BLaER1 treated with 17β-estradiol and CSF1 and Interleukin-3, amounts not matched to agents 10 nM and 100 nM (cell line): Measurements from ENCODE around the gene PDE6D.

Experiments used
- H3K27ac ChIP-seq, 11 experiments: shearing (Covaris generic); formaldehyde crosslinking; 2 replicates each; pipeline ENCODE4 v1.8.1; 2022
- H3K27me3 ChIP-seq, 11 experiments: shearing (Covaris generic); formaldehyde crosslinking; 2 replicates each; pipeline ENCODE4 v1.8.1; 2022
- H3K36me3 ChIP-seq, 11 experiments: shearing (Covaris generic); formaldehyde crosslinking; 2 replicates each; pipeline ENCODE4 v1.8.1; 2022
- H3K4me1 ChIP-seq, 10 experiments: shearing (Covaris generic); formaldehyde crosslinking; 2 replicates each; pipeline ENCODE4 v1.8.1; 2022
- H3K4me2 ChIP-seq, 11 experiments: shearing (Covaris generic); formaldehyde crosslinking; 2 replicates each; pipeline ENCODE4 v1.8.1; 2022
- H3K4me3 ChIP-seq, 10 experiments: shearing (Covaris generic); formaldehyde crosslinking; 2 replicates each; pipeline ENCODE4 v1.8.1; 2022
- H3K9ac ChIP-seq, 11 experiments: shearing (Covaris generic); formaldehyde crosslinking; 2 replicates each; pipeline ENCODE4 v1.8.1; 2022
- H3K9me3 ChIP-seq, 11 experiments: shearing (Covaris generic); formaldehyde crosslinking; replicated peaks in 1 of 11; 2 replicates each; pipeline ENCODE4 v1.8.1; 2022
- H4K20me1 ChIP-seq, 11 experiments: shearing (Covaris generic); formaldehyde crosslinking; 2 replicates each; pipeline ENCODE4 v1.8.1; 2022
- Cebpa-rat ChIP-seq, 11 experiments: shearing (Covaris generic); IDR thresholded peaks; 2 replicates each; pipeline ENCODE4 v1.8.1; 2022

PDE6D gene

DNA sequence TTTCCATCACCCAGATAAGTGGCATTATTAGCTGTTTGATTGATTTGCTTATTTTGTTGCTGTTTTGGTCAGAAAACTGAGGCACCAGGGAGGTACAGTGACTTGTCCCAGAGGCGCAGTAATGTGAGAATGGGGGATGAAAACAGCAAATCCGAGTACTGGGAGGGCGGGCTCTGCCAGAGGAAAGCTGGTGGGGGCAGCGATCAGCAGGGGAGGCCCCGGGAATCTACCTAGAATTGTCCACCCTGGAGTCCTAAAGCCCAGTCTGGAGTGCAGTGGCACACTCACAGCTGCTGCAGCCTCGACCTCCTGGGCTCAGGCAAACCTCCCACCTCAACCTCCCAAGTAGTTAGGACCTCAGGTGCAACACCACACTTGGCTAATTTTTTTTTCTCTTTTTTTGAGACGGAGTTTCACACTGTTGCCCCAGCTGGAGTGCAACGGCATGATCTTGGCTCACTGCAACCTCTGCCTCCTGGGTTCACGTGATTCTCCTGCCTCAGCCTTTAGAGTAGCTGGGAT, 89.8 kb downstream of the PDE6D start:
- TF ChIP-seq Cebpa-rat (IDR thresholded peaks at IDR 0.05): no peak
- Histone ChIP-seq H3K9me3 (no peaks in the 10 kb centered on the region), H4K20me1 (no peaks in the 10 kb centered on the region), H3K36me3 (no peaks in the 10 kb centered on the region), H3K9ac (no peak overlapping the region), H3K4me1 (peaks cover 27 to 58% (median 44%) of the 10 kb centered on the region in 10 experiments), H3K27me3 (no peaks in the 10 kb centered on the region), H3K27ac (no peak overlapping the region), H3K4me3 (no peak overlapping the region), H3K4me2 (no peak overlapping the region)

DNA sequence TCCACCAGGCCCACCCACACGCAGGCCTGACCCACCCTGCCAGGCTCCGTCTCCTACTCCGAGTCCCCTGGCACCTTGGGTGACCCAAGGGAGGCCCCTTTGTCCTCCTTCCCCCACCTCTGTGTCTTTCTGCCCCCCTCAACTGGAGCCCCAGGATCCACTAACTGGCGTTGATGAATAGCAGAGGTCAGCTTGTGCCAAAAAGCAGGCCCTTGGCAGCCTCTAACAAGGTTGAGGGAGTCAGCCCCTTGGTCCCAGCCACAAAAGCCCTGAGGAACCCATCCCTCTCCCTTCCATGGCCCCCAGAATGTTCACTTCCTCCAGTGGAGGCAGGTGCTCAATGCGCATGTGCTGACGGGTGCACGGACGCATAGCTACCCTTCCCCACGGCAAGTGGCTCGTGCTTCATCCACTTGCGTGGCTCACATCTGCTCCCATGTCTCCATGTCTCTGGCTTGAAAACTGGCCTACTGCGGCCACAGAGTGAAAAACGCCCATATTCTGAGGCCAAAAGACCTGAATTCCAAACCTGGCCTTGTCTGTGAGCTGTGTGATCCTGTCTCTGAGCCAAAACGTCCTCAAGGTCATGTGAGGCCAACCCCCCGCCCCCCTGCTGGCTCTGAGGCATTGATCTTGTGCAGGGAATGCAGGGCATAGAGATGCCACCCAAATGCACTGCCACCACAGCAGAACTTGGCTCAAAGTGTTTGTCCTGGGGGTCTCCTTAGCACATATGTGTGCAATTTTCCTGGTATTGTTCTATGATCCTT, 91.8 kb downstream of the PDE6D start:
- Histone ChIP-seq H4K20me1 (no peaks in the 10 kb centered on the region), H3K27ac (peak overlapping the region in 2 of 11 experiments; percentile 83 to 99; a peak in 3 of 22 replicates), H3K4me1 (peaks cover 47 to 76% (median 64%) of the 10 kb centered on the region in 10 experiments), H3K4me3 (no peak overlapping the region), H3K4me2 (peak overlapping the region in 6 of 11 experiments; percentile 1 to 99 (median 58); a peak in 7 of 22 replicates), H3K36me3 (no peaks in the 10 kb centered on the region), H3K9ac (0 out of 22 replicates have a peak overlapping the region, but pooled peaks of 3 of the 11 experiments have one; percentile 12 to 96 (median 41)), H3K9me3 (no peaks in the 10 kb centered on the region), H3K27me3 (no peaks in the 10 kb centered on the region)
- no peak for TF ChIP-seq Cebpa-rat (IDR thresholded peaks at IDR 0.05)

DNA sequence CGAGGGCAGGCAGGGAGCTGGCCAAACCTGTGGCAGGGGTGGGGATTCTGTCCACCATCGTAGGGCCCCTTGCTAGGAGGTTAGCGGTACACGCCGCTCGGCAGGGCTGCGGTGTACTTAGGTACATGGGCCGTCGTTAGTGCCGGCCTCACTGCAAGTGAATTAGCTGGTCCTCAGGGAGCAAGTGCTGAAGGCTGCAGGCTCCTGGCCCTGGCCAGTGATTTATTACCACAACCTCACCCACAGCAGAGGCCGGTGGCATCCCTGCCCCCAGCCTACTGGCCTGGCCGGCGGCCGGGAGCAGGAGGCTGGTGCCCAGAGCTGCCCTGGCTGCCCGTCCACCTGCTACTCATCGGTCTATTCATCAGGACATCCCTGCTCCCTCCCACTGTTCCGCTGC, 92.4 kb downstream of the PDE6D start:
- H3K9ac ChIP-seq: peak overlapping the region in 4 of 11 experiments; percentile 12 to 96 (median 22); a peak in 1 of 22 replicates

DNA sequence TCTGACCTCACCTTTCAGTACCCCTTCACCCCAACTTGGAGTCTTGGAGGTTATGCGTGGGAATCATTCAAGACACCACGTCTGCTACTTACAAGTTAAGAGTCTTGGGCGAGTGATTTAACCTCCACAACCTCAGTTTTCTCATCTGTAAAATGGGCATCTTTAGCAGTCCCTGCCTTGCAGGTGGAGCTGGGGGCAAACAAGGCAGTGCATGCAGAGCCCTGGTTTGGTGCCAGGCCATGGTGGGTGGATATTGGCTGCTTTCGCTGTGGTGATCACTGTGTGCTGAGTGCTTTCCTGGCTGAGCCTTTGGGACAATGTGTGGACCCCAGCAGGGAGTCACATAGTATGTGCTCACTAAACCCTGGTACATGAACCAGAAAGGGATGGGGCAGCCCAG, 93.1 kb downstream of the PDE6D start:
- Histone ChIP-seq H3K4me3 (peak overlapping the region in 4 of 10 experiments; percentile 37 to 59 (median 46); a peak in 3 of 20 replicates), H3K9ac (peak overlapping the region in 8 of 11 experiments; percentile 63 to 98 (median 96); a peak in 15 of 22 replicates), H3K4me1 (peaks cover 51 to 79% (median 67%) of the 10 kb centered on the region in 10 experiments), H3K9me3 (no peaks in the 10 kb centered on the region), H3K36me3 (no peaks in the 10 kb centered on the region), H3K4me2 (peak overlapping the region in 9 of 11 experiments; percentile 75 to 100 (median 87); a peak in 18 of 22 replicates), H3K27me3 (no peaks in the 10 kb centered on the region), H3K27ac (peak overlapping the region in 9 of 11 experiments; percentile 60 to 100 (median 98); a peak in 17 of 22 replicates), H4K20me1 (no peaks in the 10 kb centered on the region)
- no peak for TF ChIP-seq Cebpa-rat (IDR thresholded peaks at IDR 0.05)

More for the DNA sequence above, 92.4 kb downstream of the PDE6D start:
- no peaks in the 10 kb centered on the region for H3K9me3 ChIP-seq
- H3K27ac ChIP-seq: peak overlapping the region in 2 of 11 experiments; percentile 83 to 99; a peak in 5 of 22 replicates
- no peaks in the 10 kb centered on the region for H3K27me3 ChIP-seq
- H3K4me3 ChIP-seq: no peak overlapping the region
- peaks cover 53 to 80% (median 68%) of the 10 kb centered on the region in 10 experiments for H3K4me1 ChIP-seq
- peak overlapping the region in 5 of 11 experiments; percentile 1 to 99 (median 86); a peak in 8 of 22 replicates for H3K4me2 ChIP-seq
- no peaks in the 10 kb centered on the region for H3K36me3 ChIP-seq
- H4K20me1 ChIP-seq: no peaks in the 10 kb centered on the region
- no peak for TF ChIP-seq Cebpa-rat (IDR thresholded peaks at IDR 0.05)

DNA sequence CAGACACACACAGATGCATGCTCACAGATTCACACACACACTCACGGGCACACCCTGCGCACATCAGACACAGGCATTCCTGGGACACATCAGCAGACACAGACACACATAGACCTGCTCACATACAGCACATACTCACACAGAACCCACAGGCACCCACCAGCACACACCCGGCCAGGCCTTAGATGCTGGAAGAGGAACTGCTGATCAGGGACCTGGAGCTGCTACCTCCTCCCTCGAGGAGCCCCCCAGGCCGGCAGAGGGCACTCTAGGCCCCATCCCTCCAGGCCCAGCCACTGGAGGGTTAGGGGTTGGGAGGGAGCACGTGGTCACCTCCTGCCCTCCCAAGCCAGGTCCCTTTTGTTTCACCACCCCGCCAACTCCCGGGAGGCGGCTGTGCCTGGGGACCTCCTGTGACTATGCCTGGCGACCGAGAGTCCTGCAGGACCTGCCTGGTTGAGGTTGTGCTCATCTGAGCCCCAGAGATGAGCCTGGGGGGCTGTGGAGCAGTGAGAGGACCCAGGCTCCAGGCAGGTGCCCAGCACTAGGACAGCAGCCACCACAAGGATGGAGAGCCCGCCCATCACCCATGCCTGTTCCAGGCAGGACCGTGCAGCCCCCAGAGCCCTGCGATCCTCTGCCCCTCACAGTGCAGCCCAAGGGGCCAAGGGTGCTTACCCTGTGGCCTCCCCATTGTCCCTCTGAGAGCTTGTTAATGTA, 93.8 kb downstream of the PDE6D start:
- Histone ChIP-seq H3K36me3 (no peaks in the 10 kb centered on the region), H3K4me1 (peaks cover 53 to 81% (median 70%) of the 10 kb centered on the region in 10 experiments), H3K9ac (peak overlapping the region in 9 of 11 experiments; percentile 47 to 98 (median 96); a peak in 18 of 22 replicates), H3K4me3 (peak overlapping the region in 7 of 10 experiments; percentile 17 to 59 (median 52); a peak in 13 of 20 replicates), H4K20me1 (no peaks in the 10 kb centered on the region), H3K27me3 (no peaks in the 10 kb centered on the region), H3K4me2 (peak overlapping the region; percentile 25 to 100 (median 87)), H3K27ac (peak overlapping the region in 9 of 11 experiments; percentile 60 to 100 (median 98); a peak in 19 of 22 replicates), H3K9me3 (no peaks in the 10 kb centered on the region)
- TF ChIP-seq Cebpa-rat (IDR thresholded peaks at IDR 0.05): no peak

DNA sequence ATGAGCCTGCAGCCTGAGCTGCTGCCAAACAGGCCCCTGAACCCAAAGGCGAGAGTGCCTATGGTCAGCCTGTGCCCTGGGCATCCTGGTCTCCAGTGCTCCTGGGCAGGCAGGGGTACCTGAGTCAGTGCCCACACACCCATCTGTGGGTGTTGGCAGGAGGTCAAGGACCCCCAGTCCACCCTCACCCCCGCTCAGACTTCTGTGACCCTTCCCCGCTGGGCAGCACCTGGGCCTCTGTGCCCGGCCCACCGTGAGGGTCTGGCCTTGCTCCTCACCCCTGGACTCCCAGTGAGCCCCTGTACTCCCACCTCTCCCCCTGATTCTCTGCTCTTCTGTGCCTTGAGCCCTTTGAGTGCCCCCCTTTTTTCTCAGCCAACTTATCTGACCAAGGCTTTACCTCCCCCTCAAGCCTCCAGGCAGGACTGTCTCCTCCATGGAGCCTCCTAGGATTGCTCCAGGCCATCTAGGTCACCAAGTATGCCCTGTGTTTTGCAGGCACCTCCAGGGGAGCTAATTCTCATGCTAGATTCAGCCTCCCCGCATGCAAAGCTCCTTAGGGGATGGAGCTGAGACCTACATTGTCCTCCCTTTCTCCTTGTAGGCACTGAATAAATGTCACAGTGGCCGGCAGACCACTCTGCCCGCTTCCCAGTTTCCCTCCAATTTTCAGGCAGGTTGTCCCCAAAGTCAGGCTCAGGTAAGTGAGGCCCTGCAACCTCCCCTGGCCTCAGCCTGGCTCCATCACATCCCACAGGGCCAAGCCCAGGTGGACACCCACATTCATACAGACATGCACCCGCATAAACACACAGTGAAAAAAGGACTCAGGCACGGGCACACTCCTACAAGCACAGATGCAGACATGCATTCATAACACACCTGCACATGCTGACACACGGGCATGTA, 94.6 kb downstream of the PDE6D start:
- Histone ChIP-seq H3K9ac (peak overlapping the region in 8 of 11 experiments; percentile 67 to 98 (median 96); a peak in 17 of 22 replicates), H3K4me3 (peak overlapping the region in 7 of 10 experiments; percentile 19 to 59 (median 52); a peak in 12 of 20 replicates), H3K27ac (peak overlapping the region in 9 of 11 experiments; percentile 35 to 100 (median 98); a peak in 17 of 22 replicates)

DNA sequence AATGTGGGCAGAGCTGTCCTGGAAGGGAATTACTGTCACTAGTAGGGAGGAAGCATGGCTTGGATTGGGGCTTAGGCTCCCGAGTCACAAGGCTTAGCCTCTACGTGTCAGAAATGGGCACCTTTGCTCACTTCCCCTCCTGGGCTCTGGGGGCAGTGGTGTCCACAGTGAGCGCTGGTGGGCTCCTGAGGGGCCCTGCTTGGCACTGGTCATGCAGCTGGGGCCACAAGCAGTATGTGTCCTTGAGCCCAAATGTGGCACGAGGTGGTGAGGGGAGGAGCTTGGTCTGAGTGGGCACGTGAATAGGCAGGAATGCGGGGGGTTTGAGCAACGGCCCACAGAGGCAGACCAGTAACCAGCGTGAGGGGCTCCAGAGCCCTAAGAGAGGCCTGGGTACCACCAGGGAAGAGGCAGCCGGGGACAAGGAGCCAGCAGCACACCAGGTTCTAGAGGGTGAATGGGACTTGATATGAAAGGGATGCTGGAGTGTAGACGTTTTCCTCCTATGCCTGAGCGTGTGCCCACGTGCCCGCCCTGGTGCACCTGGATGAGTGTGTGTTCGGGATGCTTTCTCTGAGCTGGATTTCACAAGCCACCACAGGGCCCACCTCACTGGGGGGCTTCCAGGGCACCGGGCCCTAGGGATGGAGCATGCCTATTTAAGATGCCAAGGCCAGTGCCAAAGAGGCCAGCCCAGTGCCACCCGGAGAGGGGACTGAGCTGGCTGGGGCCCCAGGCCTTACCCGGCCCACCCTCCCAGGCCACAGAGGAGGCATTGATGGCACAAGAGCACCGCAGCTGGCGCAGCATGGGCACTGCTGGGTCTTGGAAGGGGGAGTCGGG, 95.5 kb downstream of the PDE6D start:
- H3K27me3 ChIP-seq: no peaks in the 10 kb centered on the region
- H3K9ac ChIP-seq: peak overlapping the region in 9 of 11 experiments; percentile 15 to 98 (median 96); a peak in 19 of 22 replicates
- TF ChIP-seq Cebpa-rat (IDR thresholded peaks at IDR 0.05): no peak
- H3K4me1 ChIP-seq: peaks cover 68 to 92% (median 83%) of the 10 kb centered on the region in 10 experiments
- peak overlapping the region in 7 of 10 experiments; percentile 19 to 59 (median 47); a peak in 12 of 20 replicates for H3K4me3 ChIP-seq
- no peaks in the 10 kb centered on the region for H3K36me3 ChIP-seq
- H3K27ac ChIP-seq: peak overlapping the region in 9 of 11 experiments; percentile 61 to 100 (median 98); a peak in 17 of 22 replicates
- no peaks in the 10 kb centered on the region for H3K9me3 ChIP-seq
- no peaks in the 10 kb centered on the region; a peak in 1 of 22 replicates for H4K20me1 ChIP-seq
- peak overlapping the region; percentile 65 to 100 (median 87) for H3K4me2 ChIP-seq

More for the DNA sequence above, 94.6 kb downstream of the PDE6D start:
- Histone ChIP-seq H4K20me1 (no peaks in the 10 kb centered on the region), H3K27me3 (no peaks in the 10 kb centered on the region), H3K4me2 (peak overlapping the region; percentile 59 to 100 (median 87)), H3K9me3 (no peaks in the 10 kb centered on the region), H3K4me1 (peaks cover 61 to 89% (median 79%) of the 10 kb centered on the region in 10 experiments), H3K36me3 (no peaks in the 10 kb centered on the region)
- TF ChIP-seq Cebpa-rat (IDR thresholded peaks at IDR 0.05): no peak
